Effector memory CD4-positive, alpha-beta T cell (primary cell): ENCODE results near the gene MAEL.

Source experiments
- DNase-seq, 3 donors: peaks; one replicate each; pipeline ENCODE4 v3.0.0-alpha.2; 2020
- H3K27ac ChIP-seq: 2 replicates; pipeline ENCODE4 v1.7.0; 2013; ENCODE audit warnings: mild to moderate bottlenecking, low read length, moderate library complexity; ENCODE audit not compliant: insufficient read depth, poor library complexity, severe bottlenecking
- H3K27me3 ChIP-seq: replicated peaks from 2 replicates; pipeline ENCODE4 v1.7.0; 2013; ENCODE audit warnings: mild to moderate bottlenecking, low read length; ENCODE audit not compliant: insufficient read depth, control insufficient read depth, poor library complexity, severe bottlenecking
- H3K36me3 ChIP-seq: 2 replicates; pipeline ENCODE4 v1.7.0; 2013; ENCODE audit warnings: mild to moderate bottlenecking, low read length, moderate library complexity; ENCODE audit not compliant: control insufficient read depth, insufficient read depth
- H3K4me1 ChIP-seq: 2 replicates; pipeline ENCODE4 v1.7.0; 2013; ENCODE audit warnings: low read length, mild to moderate bottlenecking; ENCODE audit not compliant: control insufficient read depth, insufficient read depth, poor library complexity, severe bottlenecking
- H3K4me3 ChIP-seq: 2 replicates; pipeline ENCODE4 v1.7.0; 2013; ENCODE audit warnings: low read length, low read depth, mild to moderate bottlenecking; ENCODE audit not compliant: insufficient read depth, poor library complexity, severe bottlenecking
- H3K9me3 ChIP-seq: 2 replicates; pipeline ENCODE4 v1.7.0; 2013; ENCODE audit warnings: mild to moderate bottlenecking, low read length, moderate library complexity; ENCODE audit not compliant: control insufficient read depth

Gene MAEL

GRCh38 chr1:167064621-167065020, 75.5 kb downstream of the MAEL start:
- no peak overlapping the region for H3K4me3 ChIP-seq

GRCh38 chr1:167065471-167065870, 76.4 kb downstream of the MAEL start:
- Histone ChIP-seq H3K4me1 (peaks cover 4% of the 10 kb centered on the region), H3K9me3 (no peaks in the 10 kb centered on the region), H3K27ac (no peak overlapping the region), H3K4me3 (no peak overlapping the region), H3K27me3 (no peaks in the 10 kb centered on the region), H3K36me3 (no peaks in the 10 kb centered on the region)
- DNase-seq, result no peak

More at GRCh38 chr1:167064621-167065020, 75.5 kb downstream of the MAEL start:
- Histone ChIP-seq H3K27me3 (no peaks in the 10 kb centered on the region), H3K4me1 (peaks cover 4% of the 10 kb centered on the region), H3K27ac (no peak overlapping the region), H3K36me3 (no peaks in the 10 kb centered on the region), H3K9me3 (no peaks in the 10 kb centered on the region)
- no peak for DNase-seq

GRCh38 chr1:167066333-167067122, 77.4 kb downstream of the MAEL start:
- Histone ChIP-seq H3K36me3 (no peaks in the 10 kb centered on the region), H3K4me3 (no peak overlapping the region), H3K27me3 (no peaks in the 10 kb centered on the region), H3K4me1 (peaks cover 4% of the 10 kb centered on the region), H3K27ac (no peak overlapping the region), H3K9me3 (no peaks in the 10 kb centered on the region)
- peak; percentile 53 to 66 (median 58) for DNase-seq

- Histone ChIP-seq H3K27me3 (no peaks in the 10 kb centered on the region), H3K4me3 (no peak overlapping the region), H3K27ac (no peak overlapping the region), H3K4me1 (peaks cover 4% of the 10 kb centered on the region), H3K9me3 (no peaks in the 10 kb centered on the region), H3K36me3 (no peaks in the 10 kb centered on the region)
- DNase-seq, result no peak
Observed at GRCh38 chr1:167067904-167068303, 78.8 kb downstream of the MAEL start.

- DNase-seq, result no peak
- H3K4me1 ChIP-seq, result peaks cover 4% of the 10 kb centered on the region
- H3K27me3 ChIP-seq, result no peaks in the 10 kb centered on the region
- H3K27ac ChIP-seq, result no peak overlapping the region
- H3K4me3 ChIP-seq, result no peak overlapping the region
- H3K9me3 ChIP-seq, result no peaks in the 10 kb centered on the region
- no peaks in the 10 kb centered on the region for H3K36me3 ChIP-seq
Observed at GRCh38 chr1:167068761-167069160, 79.7 kb downstream of the MAEL start.

GRCh38 chr1:167071286-167071685, 82.2 kb downstream of the MAEL start:
- peaks cover 4% of the 10 kb centered on the region for H3K4me1 ChIP-seq
- H3K27ac ChIP-seq, result no peak overlapping the region
- H3K27me3 ChIP-seq, result no peaks in the 10 kb centered on the region
- H3K4me3 ChIP-seq, result no peak overlapping the region
- no peaks in the 10 kb centered on the region for H3K9me3 ChIP-seq
- no peak for DNase-seq
- no peaks in the 10 kb centered on the region for H3K36me3 ChIP-seq
